Nephron progenitor cell (in vitro differentiated cells): ENCODE measurements around the gene RIPPLY3.
A peak's percentile ranks its signal among the peaks of the same experiment; 100 is the strongest.

Experiments used
- DNase-seq: peaks from one replicate; pipeline ENCODE4 v3.0.0; 2021
- H3K27ac Mint-ChIP-seq: 2 replicates; pipeline ENCODE4 v1.8.0; 2021; ENCODE audit warnings: mild to moderate bottlenecking, moderate library complexity, mixed read lengths
- H3K27me3 Mint-ChIP-seq: 2 replicates; pipeline ENCODE4 v1.8.0; 2021; ENCODE audit warnings: mild to moderate bottlenecking, low read depth, mixed read lengths; ENCODE audit not compliant: poor library complexity
- H3K36me3 Mint-ChIP-seq: 2 replicates; pipeline ENCODE4 v1.8.0; 2021; ENCODE audit warnings: low read depth, mixed read lengths
- H3K4me1 Mint-ChIP-seq: 2 replicates; pipeline ENCODE4 v1.8.0; 2021; ENCODE audit warnings: mixed read lengths
- H3K4me3 Mint-ChIP-seq: 2 replicates; pipeline ENCODE4 v1.8.0; 2021; ENCODE audit warnings: mild to moderate bottlenecking, moderate library complexity, mixed read lengths
- H3K9me3 Mint-ChIP-seq: 2 replicates; pipeline ENCODE4 v1.8.0; 2021; ENCODE audit warnings: mild to moderate bottlenecking, moderate library complexity, mixed read lengths
- TF ChIP-seq, protein P1 (sequence below): fragments of 200-600 bp; sonication (generic); IDR thresholded peaks from 2 replicates; pipeline ENCODE4 v1.5.0; 2021; ENCODE audit warnings: antibody characterized with exemption

Gene RIPPLY3

DNA sequence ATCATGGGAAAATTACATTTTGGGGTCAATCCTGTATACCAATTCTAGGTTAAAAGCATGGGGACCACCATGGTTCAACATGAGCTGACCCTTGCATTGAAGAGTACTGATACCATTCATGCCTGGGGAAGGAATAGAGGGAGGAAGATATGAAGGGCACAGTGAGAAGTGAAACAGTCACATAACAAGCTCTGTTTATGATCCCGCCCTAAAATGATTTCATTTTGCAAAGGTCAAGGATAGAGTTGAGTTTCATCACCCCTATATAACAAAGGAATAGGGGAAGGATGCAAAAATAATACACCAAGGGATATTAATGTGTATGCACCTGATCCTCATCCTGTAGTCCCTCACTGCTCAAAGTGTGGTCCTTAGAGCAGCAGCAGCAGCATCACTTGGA, 37.5 kb upstream of the RIPPLY3 start:
- no peak overlapping the region for H3K4me3 Mint-ChIP-seq
- H3K27me3 Mint-ChIP-seq = no peaks in the 10 kb centered on the region
- DNase-seq = no peak
- H3K27ac Mint-ChIP-seq = no peak overlapping the region
- H3K9me3 Mint-ChIP-seq = no peaks in the 10 kb centered on the region
- H3K4me1 Mint-ChIP-seq = peaks cover 17% of the 10 kb centered on the region
- TF ChIP-seq, protein P1, sequence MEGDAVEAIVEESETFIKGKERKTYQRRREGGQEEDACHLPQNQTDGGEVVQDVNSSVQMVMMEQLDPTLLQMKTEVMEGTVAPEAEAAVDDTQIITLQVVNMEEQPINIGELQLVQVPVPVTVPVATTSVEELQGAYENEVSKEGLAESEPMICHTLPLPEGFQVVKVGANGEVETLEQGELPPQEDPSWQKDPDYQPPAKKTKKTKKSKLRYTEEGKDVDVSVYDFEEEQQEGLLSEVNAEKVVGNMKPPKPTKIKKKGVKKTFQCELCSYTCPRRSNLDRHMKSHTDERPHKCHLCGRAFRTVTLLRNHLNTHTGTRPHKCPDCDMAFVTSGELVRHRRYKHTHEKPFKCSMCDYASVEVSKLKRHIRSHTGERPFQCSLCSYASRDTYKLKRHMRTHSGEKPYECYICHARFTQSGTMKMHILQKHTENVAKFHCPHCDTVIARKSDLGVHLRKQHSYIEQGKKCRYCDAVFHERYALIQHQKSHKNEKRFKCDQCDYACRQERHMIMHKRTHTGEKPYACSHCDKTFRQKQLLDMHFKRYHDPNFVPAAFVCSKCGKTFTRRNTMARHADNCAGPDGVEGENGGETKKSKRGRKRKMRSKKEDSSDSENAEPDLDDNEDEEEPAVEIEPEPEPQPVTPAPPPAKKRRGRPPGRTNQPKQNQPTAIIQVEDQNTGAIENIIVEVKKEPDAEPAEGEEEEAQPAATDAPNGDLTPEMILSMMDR = no peak
- H3K36me3 Mint-ChIP-seq = peaks cover 28% of the 10 kb centered on the region

DNA sequence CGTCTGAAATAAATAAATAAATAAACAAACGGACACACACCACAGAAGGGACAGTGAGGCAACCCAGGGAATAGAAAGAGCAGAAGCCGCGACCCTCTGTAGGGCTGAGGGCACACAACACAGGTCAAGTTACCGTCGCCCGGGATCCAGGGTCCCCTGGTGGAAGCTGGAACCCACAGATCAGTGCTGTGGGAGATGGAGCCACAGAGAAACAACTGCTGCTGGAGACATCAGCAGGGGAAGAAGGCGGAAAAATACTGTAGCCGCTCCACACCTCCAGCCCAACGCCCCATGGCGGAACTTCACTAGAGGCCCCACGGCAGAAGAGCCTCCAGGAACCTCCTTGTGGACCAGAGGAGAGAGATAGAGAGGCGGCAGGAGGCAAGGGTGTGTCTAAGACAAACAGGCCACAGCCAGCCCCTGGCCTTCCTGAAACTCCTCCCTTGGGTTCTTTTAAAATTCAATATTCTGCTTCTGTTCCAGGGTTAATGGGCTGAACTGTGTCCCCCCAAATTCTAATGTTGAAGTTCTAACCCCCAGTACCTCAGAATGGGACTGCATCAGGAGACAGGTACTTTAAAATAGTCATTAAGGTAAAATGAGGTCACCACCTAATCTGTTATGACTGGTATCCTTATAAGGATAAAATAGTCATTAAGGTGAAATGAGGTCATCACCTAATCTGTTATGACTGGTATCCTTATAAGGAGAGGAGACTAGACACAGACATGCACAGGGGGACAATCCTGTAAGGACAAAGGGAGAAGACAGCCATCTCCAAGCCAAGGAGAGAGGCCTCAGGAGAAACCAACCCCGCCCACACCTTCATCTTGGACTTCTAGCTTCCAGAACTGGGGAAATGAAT, 32.3 kb upstream of the RIPPLY3 start:
- peaks cover 14% of the 10 kb centered on the region for H3K4me1 Mint-ChIP-seq
- H3K36me3 Mint-ChIP-seq = peaks cover 28% of the 10 kb centered on the region
- H3K27ac Mint-ChIP-seq = no peak overlapping the region
- DNase-seq = no peak
- H3K27me3 Mint-ChIP-seq = peaks cover 14% of the 10 kb centered on the region
- no peaks in the 10 kb centered on the region for H3K9me3 Mint-ChIP-seq
- TF ChIP-seq, protein P1 = no peak
- H3K4me3 Mint-ChIP-seq = no peak overlapping the region

GRCh38 chr21:36974851-36975192, 31.7 kb upstream of the RIPPLY3 start:
- Mint-ChIP-seq H3K36me3 (peaks cover 23% of the 10 kb centered on the region), H3K27me3 (peaks cover 17% of the 10 kb centered on the region), H3K27ac (no peak overlapping the region), H3K4me3 (no peak overlapping the region), H3K4me1 (peaks cover 14% of the 10 kb centered on the region), H3K9me3 (no peaks in the 10 kb centered on the region)
- TF ChIP-seq, protein P1 = no peak
- no peak for DNase-seq

GRCh38 chr21:36976228-36976861, 30.2 kb upstream of the RIPPLY3 start:
- Mint-ChIP-seq H3K27me3 (peaks cover 30% of the 10 kb centered on the region), H3K27ac (no peak overlapping the region), H3K36me3 (peaks cover 16% of the 10 kb centered on the region), H3K4me3 (no peak overlapping the region), H3K4me1 (peaks cover 18% of the 10 kb centered on the region), H3K9me3 (no peaks in the 10 kb centered on the region)
- TF ChIP-seq, protein P1 = no peak
- no peak for DNase-seq

DNA sequence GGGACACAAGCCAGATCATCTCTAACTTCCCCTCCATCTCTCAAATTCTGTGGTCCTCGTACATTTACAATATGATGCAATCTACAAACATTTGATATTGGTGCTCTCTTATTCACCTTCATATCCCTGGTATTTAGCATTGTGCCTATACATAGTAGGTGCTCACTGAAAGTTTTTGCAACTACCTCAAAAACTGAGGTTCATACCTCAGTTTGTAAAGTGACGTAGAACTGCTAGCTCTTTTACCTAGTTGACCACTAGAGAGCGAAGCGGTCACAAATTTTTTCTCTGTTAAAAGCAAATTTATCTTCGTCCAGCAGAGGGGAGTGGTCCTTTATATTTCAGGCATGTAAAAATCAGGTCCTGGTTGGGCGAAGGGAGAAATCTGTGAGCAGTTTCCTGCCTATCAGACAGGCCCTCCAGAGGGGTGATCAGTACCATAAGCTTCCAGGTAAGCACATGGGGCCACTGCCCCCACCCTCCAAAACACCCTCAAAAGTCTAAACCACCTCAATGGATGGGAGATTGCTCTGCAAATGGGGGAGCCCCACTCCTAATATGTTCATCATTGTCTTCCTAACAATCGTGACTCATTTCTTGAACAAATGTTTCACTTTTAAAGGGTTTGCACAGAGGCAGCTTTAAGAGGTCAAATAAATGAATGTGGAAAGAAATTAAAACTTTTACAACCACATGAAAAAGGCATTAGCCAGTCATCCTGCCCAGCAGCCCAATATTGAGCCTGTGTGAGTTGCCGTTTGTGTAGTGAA, 29.4 kb upstream of the RIPPLY3 start:
- Mint-ChIP-seq H3K9me3 (no peaks in the 10 kb centered on the region), H3K27me3 (peaks cover 37% of the 10 kb centered on the region), H3K4me3 (no peak overlapping the region), H3K4me1 (peaks cover 18% of the 10 kb centered on the region), H3K36me3 (peaks cover 10% of the 10 kb centered on the region), H3K27ac (no peak overlapping the region)
- no peak for DNase-seq
- TF ChIP-seq, protein P1 = peak; percentile 62
